Activated T-cell treated with anti-CD3 and anti-CD28 coated beads for 4 hours (primary cell): Measurements from ENCODE around the gene TIFAB.

Experiments used
- DNase-seq: peaks from one replicate; pipeline ENCODE4 v3.0.0-alpha.2; 2020

TIFAB gene

GRCh38 chr5:135417083-135417482, 35.1 kb downstream of the TIFAB start:
- DNase-seq, result no peak

- DNase-seq, result no peak
These were observed 47.1 kb downstream of the TIFAB start for GRCh38 chr5:135405082-135405481.

- no peak for DNase-seq
These were observed 50.1 kb downstream of the TIFAB start for GRCh38 chr5:135402031-135402430.

- no peak for DNase-seq
These were observed 51.3 kb downstream of the TIFAB start for GRCh38 chr5:135400866-135401265.

- no peak for DNase-seq
These were observed 52.2 kb downstream of the TIFAB start for GRCh38 chr5:135399794-135400542.

GRCh38 chr5:135398855-135399793, 53.0 kb downstream of the TIFAB start, which contains the start of gene MACROH2A1:
TSS of gene MACROH2A1 (minus strand) at chr5:135399231. CDS start at chr5:135389093, 10,138 bp downstream.
- peak; percentile 74 for DNase-seq

GRCh38 chr5:135398160-135398854, 53.8 kb downstream of the TIFAB start:
- DNase-seq, result no peak
